ENCODE results near the gene RGS16.

The RGS16 gene

DNA sequence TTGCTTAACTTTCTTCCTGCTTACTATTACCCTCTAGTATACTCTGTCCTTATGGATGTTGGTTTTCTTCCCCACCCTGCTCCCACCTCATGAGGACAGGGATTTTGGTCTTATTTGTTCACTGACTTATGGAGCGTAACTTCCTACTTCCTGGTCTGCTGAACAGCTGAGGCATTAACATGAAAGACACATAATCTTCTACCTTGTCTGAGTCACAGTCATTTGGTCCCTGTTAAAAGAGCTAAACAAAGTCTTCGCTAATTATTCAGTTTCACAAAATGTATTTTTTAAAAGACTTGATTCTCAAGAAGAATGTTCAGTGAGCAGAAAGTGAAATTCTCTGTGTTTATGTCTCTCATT is 33.6 kb downstream of the RGS16 start:
- DNase-seq = no peak

DNA sequence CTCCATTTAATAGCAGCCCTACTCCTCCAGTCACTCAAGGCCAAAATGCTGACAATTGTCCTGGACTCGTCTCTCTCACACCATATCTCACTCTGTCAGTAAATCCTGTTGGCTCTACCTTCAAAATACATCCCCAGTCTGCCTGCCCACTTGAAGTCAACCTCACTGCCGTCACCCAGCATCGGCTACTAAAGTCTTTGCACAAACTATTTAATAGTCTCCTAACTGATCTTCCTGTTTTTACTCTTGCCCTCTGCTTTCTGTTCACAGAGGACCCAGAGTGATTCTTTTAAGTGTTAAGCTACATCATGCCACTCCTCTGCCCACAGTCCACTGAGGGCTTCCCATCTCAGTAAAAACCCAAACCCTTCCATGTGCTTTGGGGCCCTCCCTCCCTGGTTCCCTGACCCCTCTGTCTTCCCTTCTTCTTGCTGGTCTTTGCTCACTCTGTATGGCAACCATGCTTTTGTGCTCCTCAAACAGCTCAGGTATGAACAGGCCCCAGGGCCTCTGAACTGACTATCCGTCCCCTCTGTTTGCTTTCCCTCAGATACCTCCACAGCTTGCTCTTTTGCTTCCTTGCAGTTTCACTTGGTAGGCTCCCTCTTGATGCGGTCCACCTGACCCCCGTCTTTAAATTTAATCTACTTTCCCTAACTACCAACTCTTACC is 34.1 kb downstream of the RGS16 start:
- no peak for DNase-seq

DNA sequence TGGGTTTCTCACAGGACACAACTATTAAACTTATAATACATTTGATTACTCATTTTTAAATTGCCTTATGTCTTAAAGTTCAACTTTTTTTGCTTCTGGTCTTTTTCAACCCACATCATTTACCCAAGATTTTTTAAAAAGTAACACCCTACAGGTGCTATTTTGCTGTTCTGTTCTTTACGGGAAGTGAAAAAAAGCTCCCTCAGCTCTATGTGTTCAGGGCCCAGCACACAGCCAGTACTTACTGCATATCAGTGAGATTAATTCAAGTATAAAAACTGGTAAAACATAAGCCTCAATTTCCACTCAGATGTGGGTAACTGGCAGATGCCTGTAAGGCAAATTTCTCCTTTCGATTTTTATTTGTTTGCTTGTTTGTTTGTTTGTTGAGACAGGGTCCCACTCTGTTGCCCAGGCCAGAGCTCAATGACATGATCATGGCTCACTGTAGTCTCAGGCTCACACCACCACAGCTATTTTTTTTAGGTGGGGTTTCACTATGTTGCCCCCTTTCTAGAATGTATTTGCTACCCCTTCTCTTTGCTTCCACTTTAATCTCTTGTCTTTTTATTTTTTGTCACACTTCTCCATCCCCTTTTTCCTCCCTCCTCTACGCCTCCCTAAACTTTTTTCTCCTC is 35.4 kb downstream of the RGS16 start:
- no peak for DNase-seq

DNA sequence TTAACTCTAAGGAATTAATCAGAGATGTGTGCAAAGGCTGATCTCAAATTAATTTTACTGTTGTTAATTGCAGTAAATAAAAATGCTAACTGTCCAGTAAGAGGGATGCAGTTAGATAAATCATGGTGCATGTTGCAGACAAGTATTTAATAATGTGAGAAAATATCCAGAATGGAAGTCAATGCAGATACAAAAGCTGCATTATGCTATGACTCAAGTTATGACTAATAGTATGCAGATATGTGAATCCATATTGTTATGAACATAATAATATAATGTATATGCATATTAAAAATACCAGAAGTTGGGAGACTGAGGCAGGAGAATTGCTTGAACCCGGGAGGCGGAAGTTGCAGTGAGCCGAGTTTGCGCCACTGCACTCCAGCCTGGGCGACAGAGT is 36.6 kb downstream of the RGS16 start:
- DNase-seq = no peak

DNA sequence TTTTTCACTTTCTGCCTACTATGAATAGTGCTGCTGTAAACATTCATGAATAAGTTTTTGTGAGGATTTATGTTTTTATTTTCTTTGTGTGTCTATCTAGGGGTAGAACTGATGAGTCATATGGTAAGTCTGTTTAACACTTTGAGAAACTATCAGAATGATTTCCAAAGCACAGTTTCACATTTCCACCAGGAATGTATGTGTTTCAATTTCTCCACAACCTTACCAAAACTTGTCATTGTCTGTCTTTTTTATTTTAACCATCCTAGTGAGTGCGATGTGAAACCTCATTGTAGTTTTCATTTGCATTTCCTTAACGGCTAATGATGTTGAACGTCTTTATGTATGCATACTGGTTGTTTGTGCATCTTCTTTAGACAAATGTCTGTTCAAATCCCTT is 38.7 kb downstream of the RGS16 start:
- no peak for DNase-seq

DNA sequence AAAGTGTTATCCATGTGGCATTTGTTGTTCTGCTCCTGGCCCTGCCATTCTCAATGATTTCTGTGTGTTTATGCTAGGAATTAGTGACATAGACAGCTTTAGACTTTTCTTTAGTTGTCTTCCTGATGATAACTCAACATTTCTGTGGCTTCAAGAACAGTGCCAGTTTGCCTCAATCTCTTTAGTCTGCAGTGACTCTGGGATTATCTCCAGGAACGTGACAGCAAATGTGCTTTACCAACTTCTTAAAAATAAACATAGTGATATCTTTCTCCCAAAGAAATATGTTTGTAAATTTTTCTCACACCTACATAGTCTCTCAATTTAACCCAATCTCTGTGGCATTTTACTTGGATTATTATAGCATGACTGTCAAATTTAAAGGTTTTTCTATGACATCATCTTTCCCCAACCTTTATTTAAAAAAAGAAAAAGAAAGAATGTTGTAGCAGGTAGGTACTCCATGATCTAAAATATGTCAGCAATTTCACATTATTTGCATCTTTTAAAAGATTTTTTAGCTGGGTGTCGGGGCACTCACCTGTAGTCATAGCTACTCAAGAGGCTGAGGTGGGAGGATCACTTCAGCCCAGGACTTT is 39.7 kb downstream of the RGS16 start:
- DNase-seq = no peak

DNA sequence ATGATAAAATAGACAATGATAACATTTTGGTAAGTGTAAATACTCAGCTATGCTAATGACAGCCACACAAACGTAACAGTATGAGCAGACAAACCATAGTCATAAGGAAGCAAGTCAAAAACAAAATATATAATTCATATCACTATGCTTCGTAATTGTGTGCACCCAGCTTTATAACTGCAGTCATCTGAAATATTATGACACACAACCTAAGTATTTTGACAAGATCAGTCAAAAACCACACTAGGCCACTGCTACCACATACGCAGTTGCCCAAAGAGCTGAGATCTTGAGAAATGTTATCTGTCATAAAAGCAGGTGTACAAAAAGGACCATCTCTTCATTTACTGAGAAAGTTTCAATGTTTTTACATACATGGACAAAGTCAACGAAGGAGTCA is 41.1 kb downstream of the RGS16 start:
- no peak for DNase-seq

DNA sequence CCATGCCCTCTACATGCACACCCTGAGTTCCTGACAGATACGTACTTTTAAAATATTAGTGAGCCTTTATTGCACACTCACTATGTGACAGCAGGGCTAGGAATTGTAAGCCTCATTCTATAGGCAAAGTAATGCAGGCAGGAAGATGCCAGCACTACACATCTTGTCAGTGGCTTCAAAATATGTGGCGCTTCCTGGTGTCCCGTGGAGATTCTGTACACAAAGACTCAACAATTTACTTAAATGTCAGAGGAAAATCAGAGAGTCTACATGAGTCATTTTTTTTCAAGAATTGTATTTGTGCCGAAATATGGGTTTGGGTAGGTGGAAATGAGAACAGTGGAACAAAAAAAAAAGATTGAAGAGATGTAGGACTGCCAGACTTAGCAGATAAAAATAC is 42.7 kb downstream of the RGS16 start:
- no peak for DNase-seq

DNA sequence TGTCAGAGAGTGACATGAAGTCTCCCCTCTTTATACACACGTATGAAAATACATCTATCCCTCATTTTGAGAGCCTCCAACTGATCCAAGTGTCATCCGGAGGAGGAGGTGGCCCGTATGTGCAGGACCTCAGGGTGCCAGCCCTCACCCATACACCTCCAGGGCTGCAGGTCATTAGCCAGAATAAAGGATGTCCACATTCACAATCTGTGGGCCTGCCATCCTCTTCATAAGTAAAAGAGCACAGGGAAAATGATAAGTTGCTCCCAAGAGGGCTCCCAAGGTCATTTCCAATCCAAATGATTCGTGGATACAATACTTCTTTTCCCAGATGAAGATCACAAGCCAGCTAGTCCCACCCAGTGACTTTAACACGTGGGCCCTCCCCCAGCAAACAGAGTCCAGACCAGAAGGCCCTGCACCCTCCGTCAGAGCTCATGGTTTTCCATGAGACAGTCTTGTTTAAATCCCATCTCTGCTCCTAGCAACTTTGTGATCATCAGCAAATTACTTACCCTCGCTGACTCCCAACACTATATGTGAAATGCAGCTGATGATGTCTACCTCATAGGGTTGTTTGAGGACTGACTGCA is 43.7 kb downstream of the RGS16 start:
- DNase-seq = no peak

DNA sequence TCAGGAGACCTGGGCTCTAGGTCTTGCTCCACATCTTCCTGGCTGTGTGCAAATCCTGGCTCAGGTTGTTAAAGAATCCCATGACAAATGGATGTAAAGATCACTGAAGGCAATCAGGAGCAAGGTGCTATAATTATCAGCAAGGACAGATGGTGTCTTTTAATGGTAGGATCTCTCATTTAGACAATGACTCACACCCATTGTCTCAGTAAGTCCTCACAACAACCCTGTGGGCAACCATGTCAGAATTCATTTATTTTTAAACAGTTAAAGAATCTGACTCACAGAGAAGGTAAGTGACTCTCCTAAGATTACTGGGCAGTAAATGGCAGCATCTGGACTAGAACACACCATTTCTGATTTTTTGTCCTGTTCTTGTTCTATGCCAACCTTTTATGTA is 47.9 kb downstream of the RGS16 start:
- no peak for DNase-seq

DNA sequence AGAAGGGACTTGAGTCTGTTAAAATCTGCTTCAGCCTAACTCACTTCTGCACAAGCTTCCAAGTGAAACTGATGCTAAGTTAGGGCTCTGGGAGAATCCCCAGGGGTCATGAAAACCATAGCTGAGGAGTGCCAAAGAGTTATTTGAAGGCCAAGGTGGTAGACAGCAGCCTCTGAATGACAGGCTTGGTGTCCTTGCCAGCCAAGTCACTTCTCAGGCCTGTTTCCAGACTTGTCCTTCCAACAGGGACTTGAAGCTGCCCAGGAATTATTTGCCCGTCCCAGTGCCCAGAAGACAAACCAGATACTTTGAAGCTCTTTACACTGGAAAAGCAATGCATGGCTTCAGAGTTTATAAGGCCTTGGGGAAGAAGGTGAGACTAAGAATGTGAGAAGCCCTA is 48.7 kb downstream of the RGS16 start:
- DNase-seq = no peak

DNA sequence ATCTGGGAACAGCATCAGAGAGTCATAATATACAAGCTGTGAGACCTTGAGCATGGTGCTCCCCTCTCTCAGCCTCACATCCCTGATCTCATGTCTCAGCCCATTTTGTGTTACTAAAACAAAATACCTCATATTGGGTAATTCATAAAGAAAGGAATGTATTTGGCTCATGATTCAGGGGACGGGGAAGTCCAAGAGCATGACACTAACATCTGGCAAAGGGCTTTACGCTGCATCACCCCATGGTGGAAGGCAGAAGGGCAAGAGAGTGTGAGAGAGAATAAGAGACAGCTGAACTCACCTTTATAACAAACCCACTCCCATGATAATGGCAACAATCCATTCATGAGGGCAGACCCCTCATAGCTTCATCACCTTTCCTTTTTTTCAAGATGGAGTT is 51.7 kb downstream of the RGS16 start:
- DNase-seq = no peak

DNA sequence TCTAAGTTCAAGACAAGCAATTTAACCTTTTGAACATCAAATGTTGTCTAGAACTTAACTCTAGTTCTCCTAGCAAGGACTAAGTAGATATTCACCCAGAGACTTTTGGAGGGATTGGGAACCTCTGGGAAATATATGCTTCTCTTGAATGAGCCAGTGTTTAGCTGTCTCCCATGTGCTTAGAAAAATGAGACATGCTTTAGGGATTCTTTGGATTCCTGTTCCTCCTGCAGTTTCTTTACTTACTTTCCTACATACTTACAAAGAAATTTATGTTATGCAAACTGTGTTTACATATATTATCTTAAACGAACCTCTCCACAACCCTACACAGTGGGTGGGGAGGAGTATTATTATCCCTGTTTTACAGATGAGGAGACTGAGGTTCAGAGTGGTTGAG is 54.4 kb downstream of the RGS16 start:
- DNase-seq = no peak

DNA sequence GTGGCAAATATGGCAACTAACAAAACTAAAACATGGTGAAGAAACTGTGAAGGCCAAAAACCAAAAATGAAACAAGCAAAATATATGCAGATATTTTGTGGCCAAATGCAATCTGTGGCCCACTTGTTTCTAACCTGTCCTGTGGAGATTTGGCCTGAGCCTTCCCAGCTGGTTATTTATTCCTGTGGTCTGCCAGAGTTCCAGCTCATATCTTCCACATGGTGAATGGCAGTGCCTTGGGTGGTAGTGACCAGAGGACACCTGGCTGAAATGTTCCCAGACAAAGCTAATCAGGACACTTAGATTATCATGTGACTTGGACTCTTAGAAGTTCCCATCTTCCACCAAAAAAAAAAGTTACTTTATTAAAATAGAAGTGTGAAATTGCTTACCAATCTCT is 54.8 kb downstream of the RGS16 start:
- DNase-seq = no peak

Measured in inflammatory macrophage treated with lipopolysaccharide for 1 hour (primary cell).